RWPE1 (cell line): ENCODE results near the gene BRAT1.
"Not testable (repeated sequence)": the region's sequence is repeated elsewhere in the genome, so short reads cannot be mapped to it uniquely, and the experiment has no call there.

Experiments
- CTCF ChIA-PET: fragments of 350-600 bp; sonication (Branson Sonifier 250); formaldehyde crosslinking; extraction: SDS; loops from one replicate; lab custom pipeline; 2021; lab: Yijun Ruan, JAX
- POLR2A ChIA-PET: fragments of 400-600 bp; formaldehyde crosslinking; extraction: SDS; loops from one replicate; lab custom pipeline; 2020; ENCODE audit warnings: antibody characterized with exemption; ENCODE audit not compliant: low non-redundant PET; lab: Yijun Ruan, JAX
- DNase-seq: peaks from one replicate; pipeline ENCODE4 v3.0.0; 2012; ENCODE audit warnings: low spot score
- H3K27ac ChIP-seq: fragments of 450-650 bp; 2 replicates; pipeline ENCODE4 v1.5.1; 2017
- CTCF ChIP-seq: fragments of 450-650 bp; conservative IDR thresholded peaks from 2 replicates; pipeline ENCODE4 v1.5.1; 2017; ENCODE audit warnings: low read depth, mild to moderate bottlenecking

The BRAT1 gene

GRCh38 chr7:2539031-2539911, 16.1 kb downstream of the BRAT1 start:
- POLR2A ChIA-PET = no interaction called here
- H3K27ac ChIP-seq = peak overlapping the region; percentile 56
- no peak for TF ChIP-seq CTCF
- DNase-seq = no peak
- CTCF ChIA-PET = interaction anchor here (0.6 to 0.9 kb wide), 2 partner anchors 13 to 955 kb away, joined by 3 read pairs; no protein-coding TSS in a partner anchor

- POLR2A ChIA-PET = no interaction called here
- no peak for DNase-seq
- TF ChIP-seq CTCF = no peak
- CTCF ChIA-PET = no interaction called here
- H3K27ac ChIP-seq = peak overlapping the region; percentile 56
These were observed 17.1 kb downstream of the BRAT1 start for GRCh38 chr7:2537981-2538851.

GRCh38 chr7:2535872-2536627, 19.3 kb downstream of the BRAT1 start:
- CTCF ChIA-PET = interaction anchor here (0.6 kb wide), 1 partner anchor 19 kb away, joined by 3 read pairs; no protein-coding TSS in a partner anchor
- DNase-seq, POLR2A ChIA-PET: not testable (repeated sequence)
- H3K27ac ChIP-seq = peak overlapping the region; percentile 92

- CTCF ChIA-PET, POLR2A ChIA-PET, DNase-seq: not testable (repeated sequence)
- peak overlapping the region; percentile 92; the same call in 1 of the 2 replicates for H3K27ac ChIP-seq
These were observed 21.1 kb downstream of the BRAT1 start for GRCh38 chr7:2534214-2534613.

- CTCF ChIA-PET = not testable (repeated sequence)
These were observed 21.8 kb downstream of the BRAT1 start for GRCh38 chr7:2533566-2533965.

GRCh38 chr7:2532816-2533215, 22.5 kb downstream of the BRAT1 start:
- DNase-seq, CTCF ChIA-PET, POLR2A ChIA-PET: not testable (repeated sequence)
- peak overlapping the region; percentile 59 for H3K27ac ChIP-seq

More at GRCh38 chr7:2533566-2533965, 21.8 kb downstream of the BRAT1 start:
- DNase-seq, POLR2A ChIA-PET: not testable (repeated sequence)
- H3K27ac ChIP-seq = peak overlapping the region; percentile 59

- peak overlapping the region; percentile 100 for H3K27ac ChIP-seq
- CTCF ChIA-PET, POLR2A ChIA-PET, DNase-seq: not testable (repeated sequence)
These were observed 23.0 kb downstream of the BRAT1 start for GRCh38 chr7:2532199-2532772.

- peak overlapping the region; percentile 100 for H3K27ac ChIP-seq
- DNase-seq, CTCF ChIA-PET, POLR2A ChIA-PET: not testable (repeated sequence)
These were observed 23.6 kb downstream of the BRAT1 start for GRCh38 chr7:2531796-2532110.

GRCh38 chr7:2530994-2531795, 24.1 kb downstream of the BRAT1 start:
- peak overlapping the region; percentile 100 for H3K27ac ChIP-seq
- DNase-seq, POLR2A ChIA-PET, CTCF ChIA-PET: not testable (repeated sequence)
